ENCODE results near the gene SP8.

Gene SP8

DNA sequence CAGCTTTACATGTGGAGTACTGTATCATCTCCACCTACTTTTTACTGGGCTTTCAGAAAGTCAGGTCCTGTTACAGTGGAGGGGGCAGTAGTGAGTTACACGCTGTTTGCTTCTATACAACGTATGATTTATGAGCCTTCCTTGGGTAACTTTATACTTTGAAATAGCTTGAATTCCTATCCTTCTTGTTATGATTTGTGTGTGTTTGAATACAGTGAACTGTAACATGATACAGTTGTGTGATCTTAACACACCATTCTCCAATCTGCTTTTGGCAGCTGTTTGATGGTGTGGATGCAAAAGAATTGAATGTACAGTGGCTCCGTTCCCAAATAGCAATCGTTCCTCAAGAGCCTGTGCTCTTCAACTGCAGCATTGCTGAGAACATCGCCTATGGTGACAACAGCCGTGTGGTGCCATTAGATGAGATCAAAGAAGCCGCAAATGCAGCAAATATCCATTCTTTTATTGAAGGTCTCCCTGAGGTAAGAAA lies 41.7 kb downstream of the SP8 start:
- TF ChIP-seq, protein P1, sequence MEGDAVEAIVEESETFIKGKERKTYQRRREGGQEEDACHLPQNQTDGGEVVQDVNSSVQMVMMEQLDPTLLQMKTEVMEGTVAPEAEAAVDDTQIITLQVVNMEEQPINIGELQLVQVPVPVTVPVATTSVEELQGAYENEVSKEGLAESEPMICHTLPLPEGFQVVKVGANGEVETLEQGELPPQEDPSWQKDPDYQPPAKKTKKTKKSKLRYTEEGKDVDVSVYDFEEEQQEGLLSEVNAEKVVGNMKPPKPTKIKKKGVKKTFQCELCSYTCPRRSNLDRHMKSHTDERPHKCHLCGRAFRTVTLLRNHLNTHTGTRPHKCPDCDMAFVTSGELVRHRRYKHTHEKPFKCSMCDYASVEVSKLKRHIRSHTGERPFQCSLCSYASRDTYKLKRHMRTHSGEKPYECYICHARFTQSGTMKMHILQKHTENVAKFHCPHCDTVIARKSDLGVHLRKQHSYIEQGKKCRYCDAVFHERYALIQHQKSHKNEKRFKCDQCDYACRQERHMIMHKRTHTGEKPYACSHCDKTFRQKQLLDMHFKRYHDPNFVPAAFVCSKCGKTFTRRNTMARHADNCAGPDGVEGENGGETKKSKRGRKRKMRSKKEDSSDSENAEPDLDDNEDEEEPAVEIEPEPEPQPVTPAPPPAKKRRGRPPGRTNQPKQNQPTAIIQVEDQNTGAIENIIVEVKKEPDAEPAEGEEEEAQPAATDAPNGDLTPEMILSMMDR (IDR thresholded peaks at IDR 0.05), result no peak
- Mint-ChIP-seq H3K36me3 (ENCODE audit: low read depth) (no peaks in the 10 kb centered on the region), H3K27me3 (ENCODE audit: low read depth, poor library complexity) (peaks cover 4% of the 10 kb centered on the region), H3K4me3 (no peak overlapping the region), H3K4me1 (peaks cover 19% of the 10 kb centered on the region), H3K27ac (no peak overlapping the region), H3K9me3 (no peaks in the 10 kb centered on the region)
- DNase-seq, result no peak

DNA sequence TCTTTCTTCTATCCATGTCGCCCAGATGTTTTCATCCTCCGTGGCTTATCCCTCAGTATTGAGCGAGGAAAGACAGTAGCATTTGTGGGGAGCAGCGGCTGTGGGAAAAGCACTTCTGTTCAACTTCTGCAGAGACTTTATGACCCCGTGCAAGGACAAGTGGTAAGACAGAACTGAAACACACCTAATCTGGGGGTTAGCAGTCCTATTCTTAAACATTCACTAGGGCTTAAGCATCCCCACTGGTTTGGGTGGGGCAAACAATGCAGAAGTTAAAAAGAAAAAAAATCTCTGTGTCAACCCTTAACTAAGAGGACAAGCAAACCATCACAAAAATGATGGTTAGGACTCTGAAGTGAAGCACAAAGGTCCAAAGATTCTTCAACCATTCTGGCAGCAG lies 43.8 kb downstream of the SP8 start:
- TF ChIP-seq, protein P1 (IDR thresholded peaks at IDR 0.05), result no peak
- Mint-ChIP-seq H3K27ac (no peak overlapping the region), H3K27me3 (ENCODE audit: low read depth, poor library complexity) (peaks cover 4% of the 10 kb centered on the region), H3K4me3 (no peak overlapping the region), H3K36me3 (ENCODE audit: low read depth) (no peaks in the 10 kb centered on the region), H3K4me1 (peaks cover 25% of the 10 kb centered on the region), H3K9me3 (no peaks in the 10 kb centered on the region)
- DNase-seq, result no peak

GRCh38 chr7:20741801-20742200 lies 44.9 kb downstream of the SP8 start:
- peaks cover 25% of the 10 kb centered on the region for H3K4me1 Mint-ChIP-seq
- H3K27ac Mint-ChIP-seq, result no peak overlapping the region
- DNase-seq, result no peak
- H3K27me3 Mint-ChIP-seq (ENCODE audit: low read depth, poor library complexity), result peaks cover 4% of the 10 kb centered on the region
- no peak overlapping the region for H3K4me3 Mint-ChIP-seq
- H3K36me3 Mint-ChIP-seq (ENCODE audit: low read depth), result no peaks in the 10 kb centered on the region
- TF ChIP-seq, protein P1 (IDR thresholded peaks at IDR 0.05), result no peak
- no peaks in the 10 kb centered on the region for H3K9me3 Mint-ChIP-seq

GRCh38 chr7:20738518-20739481 lies 47.9 kb downstream of the SP8 start:
- DNase-seq, result no peak
- H3K36me3 Mint-ChIP-seq (ENCODE audit: low read depth), result no peaks in the 10 kb centered on the region
- peaks cover 5% of the 10 kb centered on the region for H3K4me1 Mint-ChIP-seq
- TF ChIP-seq, protein P1 (IDR thresholded peaks at IDR 0.05), result no peak
- no peak overlapping the region for H3K27ac Mint-ChIP-seq
- H3K4me3 Mint-ChIP-seq, result no peak overlapping the region
- H3K9me3 Mint-ChIP-seq, result no peaks in the 10 kb centered on the region
- H3K27me3 Mint-ChIP-seq (ENCODE audit: low read depth, poor library complexity), result peaks cover 4% of the 10 kb centered on the region

GRCh38 chr7:20737840-20738448 lies 48.7 kb downstream of the SP8 start:
- Mint-ChIP-seq H3K36me3 (ENCODE audit: low read depth) (no peaks in the 10 kb centered on the region), H3K4me3 (no peak overlapping the region), H3K9me3 (no peaks in the 10 kb centered on the region), H3K27me3 (ENCODE audit: low read depth, poor library complexity) (peaks cover 4% of the 10 kb centered on the region), H3K4me1 (peaks cover 5% of the 10 kb centered on the region), H3K27ac (no peak overlapping the region)
- TF ChIP-seq, protein P1 (IDR thresholded peaks at IDR 0.05), result no peak
- DNase-seq, result no peak

Measured in nephron progenitor cell (in vitro differentiated cells).